ENCODE results near the gene HECW1.

- no peak for TF ChIP-seq EZH2 (IDR thresholded peaks at IDR 0.05; ENCODE audit: insufficient read depth, poor library complexity, severe bottlenecking)
- no peak for TF ChIP-seq EZH2phosphoT487 (IDR thresholded peaks at IDR 0.05; ENCODE audit: insufficient read depth, low read depth)
Measured at GRCh38 chr7:43576241-43576640, 463.8 kb downstream of the HECW1 start.
